Tibial nerve (tissue), 4 donors: ENCODE measurements around the gene IRF3.

Experiments used
- EP300 ChIP-seq, 2 donors: sonication (generic); formaldehyde crosslinking; IDR thresholded peaks; one replicate each; pipeline ENCODE4 v1.6.1; 2017; ENCODE audit warnings: antibody characterized with exemption in 2 of 2, mild to moderate bottlenecking in 1 of 2
- POLR2A ChIP-seq, 2 donors: fragments of 450-650 bp; IDR thresholded peaks; one replicate each; pipeline ENCODE4 v1.6.1; 2017; ENCODE audit warnings: antibody characterized with exemption in 2 of 2, mild to moderate bottlenecking in 2 of 2, moderate library complexity in 2 of 2
- TF ChIP-seq, protein P1 (sequence below), 5 experiments: fragments of 200-600 bp in 3 of 5; fragments of 450-650 bp in 2 of 5; sonication (generic) in 3 of 5; IDR thresholded peaks; one replicate each; pipeline ENCODE4 v1.5.1; 2016 to 2019; ENCODE audit warnings: antibody characterized with exemption in 5 of 5, mild to moderate bottlenecking in 3 of 5, moderate library complexity in 2 of 5

DNA sequence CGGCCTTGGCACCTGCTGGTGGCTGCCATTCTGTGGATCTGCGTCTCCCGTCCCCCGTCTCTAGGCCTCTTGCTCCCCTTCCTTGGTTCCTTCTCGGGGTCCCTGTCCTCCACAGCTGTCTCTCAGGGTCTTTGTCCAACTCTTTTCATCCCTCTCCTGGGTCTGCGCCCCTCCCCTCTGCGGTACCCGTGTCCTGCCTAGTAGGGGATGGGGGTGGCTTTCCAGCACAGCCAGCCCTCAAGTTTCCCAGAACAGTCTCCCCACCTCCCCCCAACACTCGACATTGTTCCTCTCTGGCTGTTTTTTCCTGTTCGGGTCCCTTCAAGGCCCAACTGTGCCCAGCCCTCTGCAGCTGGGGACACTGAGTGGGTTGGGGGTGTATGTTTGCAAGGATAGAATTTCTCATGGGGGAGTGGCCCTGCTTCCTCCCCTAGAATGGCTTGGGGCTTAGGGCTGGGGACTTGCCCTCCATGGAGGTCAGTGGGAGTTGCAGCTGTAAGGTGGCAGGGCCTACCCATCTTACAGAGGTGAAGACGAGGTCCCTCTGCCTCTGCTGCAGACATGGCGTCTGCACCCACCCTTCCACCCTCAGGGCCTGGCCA lies 23.0 kb upstream of the IRF3 start:
- TF ChIP-seq, protein P1, sequence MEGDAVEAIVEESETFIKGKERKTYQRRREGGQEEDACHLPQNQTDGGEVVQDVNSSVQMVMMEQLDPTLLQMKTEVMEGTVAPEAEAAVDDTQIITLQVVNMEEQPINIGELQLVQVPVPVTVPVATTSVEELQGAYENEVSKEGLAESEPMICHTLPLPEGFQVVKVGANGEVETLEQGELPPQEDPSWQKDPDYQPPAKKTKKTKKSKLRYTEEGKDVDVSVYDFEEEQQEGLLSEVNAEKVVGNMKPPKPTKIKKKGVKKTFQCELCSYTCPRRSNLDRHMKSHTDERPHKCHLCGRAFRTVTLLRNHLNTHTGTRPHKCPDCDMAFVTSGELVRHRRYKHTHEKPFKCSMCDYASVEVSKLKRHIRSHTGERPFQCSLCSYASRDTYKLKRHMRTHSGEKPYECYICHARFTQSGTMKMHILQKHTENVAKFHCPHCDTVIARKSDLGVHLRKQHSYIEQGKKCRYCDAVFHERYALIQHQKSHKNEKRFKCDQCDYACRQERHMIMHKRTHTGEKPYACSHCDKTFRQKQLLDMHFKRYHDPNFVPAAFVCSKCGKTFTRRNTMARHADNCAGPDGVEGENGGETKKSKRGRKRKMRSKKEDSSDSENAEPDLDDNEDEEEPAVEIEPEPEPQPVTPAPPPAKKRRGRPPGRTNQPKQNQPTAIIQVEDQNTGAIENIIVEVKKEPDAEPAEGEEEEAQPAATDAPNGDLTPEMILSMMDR (IDR thresholded peaks at IDR 0.05), result no peak
- no peak for TF ChIP-seq EP300 (IDR thresholded peaks at IDR 0.05)
- TF ChIP-seq POLR2A (IDR thresholded peaks at IDR 0.05), result no peak
